G401 (cell line): ENCODE results near the gene ZNF652. TPM values are rescaled to one million over a fixed set of nuclear protein-coding genes. Genes with fewer than 3 reads are reported as not detected.
"Not testable (repeated sequence)": the region's sequence is repeated elsewhere in the genome, so short reads cannot be mapped to it uniquely, and the experiment has no call there.

Experiments
- DNase-seq: peaks from one replicate; pipeline ENCODE4 v3.0.0-alpha.2; 2015; ENCODE audit warnings: low spot score
- in situ Hi-C: cut with HindIII; loops from 2 replicates; pipeline ENCODE4 v1.10.0; 2016; ENCODE audit warnings: low sequenced_read_pairs, mixed read lengths
- total RNA-seq: library from RNA; depleted of rRNA; stranded (reverse); fragments of >200 nt; shearing (Covaris generic); gene quantifications from 2 replicates; pipeline ENCODE4 v1.2.3, GENCODE V29; 2014; rRNA removed

The ZNF652 gene
- 10.2 and 20.2 TPM in 2 replicates for total RNA-seq

DNA sequence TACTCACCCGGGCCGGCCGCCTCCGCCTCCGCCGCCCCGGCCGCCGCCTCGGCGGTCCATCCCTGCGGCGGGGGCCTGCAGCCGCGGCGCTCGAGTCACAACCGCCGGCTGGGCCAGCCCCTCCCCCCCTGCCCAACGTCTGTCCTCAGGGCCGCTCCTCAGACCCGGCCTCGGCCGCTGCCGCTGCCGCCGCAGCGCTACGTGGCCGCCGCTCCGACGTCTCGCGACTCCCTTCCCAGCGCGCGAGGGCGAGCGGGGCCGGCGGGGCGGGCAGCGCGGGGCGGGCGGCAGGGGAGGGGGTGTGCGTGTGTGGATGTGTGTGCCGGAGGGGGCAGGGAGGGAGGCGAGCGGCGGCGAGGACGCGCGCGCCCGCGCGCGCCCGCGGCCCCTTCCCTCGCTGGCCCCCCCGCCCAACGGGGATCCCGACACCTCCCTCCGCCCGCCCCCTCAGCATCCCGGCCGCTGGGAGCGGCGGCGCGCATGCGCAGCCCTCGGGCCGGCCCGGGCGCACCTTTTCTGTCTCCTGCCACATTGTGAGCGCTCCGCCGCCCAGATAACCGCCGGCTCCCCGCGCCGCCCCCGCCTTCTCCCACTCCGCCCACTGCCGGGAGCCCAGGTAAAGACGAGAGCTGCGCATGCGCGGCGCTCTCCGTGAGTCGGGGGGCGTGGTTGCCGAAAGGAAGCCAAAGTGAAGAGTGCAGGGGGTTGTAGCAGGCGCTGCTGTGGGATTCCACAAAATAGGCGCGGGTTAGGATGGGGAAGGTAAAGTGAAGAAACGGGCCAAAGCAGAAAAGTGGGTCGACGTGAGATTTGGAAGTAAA is at the start of gene ZNF652:
ZNF652 (minus strand) TSS at position 349 of the 821 bp plus-strand sequence. CDS start 44,525 bp downstream, outside the sequence.
- peak; percentile 94 for DNase-seq
- in situ Hi-C loops: no loop called here

DNA sequence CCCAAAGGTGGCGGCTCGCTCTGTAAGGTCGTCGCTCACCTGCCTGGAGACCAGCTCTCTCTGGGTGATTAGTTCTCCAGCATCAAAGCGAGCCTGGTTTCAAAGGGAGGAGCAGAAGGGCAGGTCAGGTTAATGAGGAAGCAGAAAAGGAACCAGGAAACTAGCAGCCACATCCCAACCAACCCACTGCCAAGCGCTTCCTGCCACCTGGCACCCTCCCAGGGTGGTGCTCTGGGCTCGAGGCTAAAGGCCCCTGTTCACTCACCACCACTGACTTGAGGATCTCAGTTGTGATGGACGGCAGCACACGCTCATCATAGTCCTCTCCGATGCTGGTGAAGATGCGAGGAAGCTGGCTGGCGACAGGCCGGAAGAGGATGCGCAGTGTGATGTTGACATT is 47.0 kb upstream of the ZNF652 start:
- DNase-seq: no peak
- in situ Hi-C loops: no loop called here

DNA sequence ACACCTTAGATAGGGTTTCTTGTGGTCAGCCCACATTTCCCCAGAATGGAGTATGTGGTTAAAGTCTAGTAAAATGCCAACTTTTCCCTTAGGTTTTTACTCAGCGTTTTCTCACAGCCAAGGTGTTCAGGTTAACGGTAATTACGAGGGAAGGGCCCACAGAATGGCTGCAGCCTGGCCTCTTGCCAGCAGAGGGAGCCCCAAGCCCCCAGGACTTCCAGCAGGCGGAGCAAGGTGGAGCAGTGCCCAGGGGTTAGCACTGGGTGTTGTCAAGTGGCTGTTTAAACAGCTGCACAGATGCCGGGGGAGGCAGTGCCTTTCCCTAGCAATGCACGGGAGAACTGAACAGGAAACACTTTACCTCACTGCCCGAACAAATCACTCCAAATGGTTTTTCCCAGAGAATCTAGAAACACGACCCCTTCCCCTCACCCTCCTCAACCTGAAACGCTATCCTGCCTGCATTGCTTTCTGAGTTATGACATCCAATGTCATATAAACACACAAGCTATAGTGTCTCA is 46.0 kb upstream of the ZNF652 start:
- DNase-seq: peak; percentile 59
- in situ Hi-C loops: no loop called here

- in situ Hi-C loops: no loop called here
- DNase-seq: no peak
Observed at GRCh38 chr17:49407086-49407485, 45.0 kb upstream of the ZNF652 start.

GRCh38 chr17:49406421-49407061 is 44.5 kb upstream of the ZNF652 start:
- peak; percentile 43 for DNase-seq
- in situ Hi-C loops: no loop called here

DNA sequence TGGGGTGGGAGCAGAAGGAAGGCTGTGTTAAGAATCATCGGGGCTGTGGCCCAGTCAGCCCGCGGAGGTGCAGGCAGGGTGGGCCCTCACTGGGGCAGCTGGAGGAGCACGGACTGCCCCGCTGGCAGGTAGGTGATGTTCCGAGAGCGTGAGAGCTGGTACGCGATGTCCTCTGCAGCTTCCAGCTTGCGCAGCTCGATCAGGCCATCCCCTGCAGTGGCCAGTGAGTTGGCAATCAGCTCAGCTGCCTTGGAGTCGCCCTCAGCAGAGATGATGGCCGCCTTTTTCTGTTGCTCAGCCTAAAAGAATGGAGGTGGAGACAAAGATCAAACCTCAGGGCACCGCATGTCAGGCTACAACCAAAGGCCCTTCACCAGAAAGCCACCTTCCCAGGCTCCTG is 42.9 kb upstream of the ZNF652 start:
- in situ Hi-C loops: no loop called here

GRCh38 chr17:49404361-49404760 is 42.3 kb upstream of the ZNF652 start:
- in situ Hi-C loops: no loop called here
- no peak for DNase-seq

More for the DNA sequence above, 42.9 kb upstream of the ZNF652 start:
- DNase-seq: no peak

DNA sequence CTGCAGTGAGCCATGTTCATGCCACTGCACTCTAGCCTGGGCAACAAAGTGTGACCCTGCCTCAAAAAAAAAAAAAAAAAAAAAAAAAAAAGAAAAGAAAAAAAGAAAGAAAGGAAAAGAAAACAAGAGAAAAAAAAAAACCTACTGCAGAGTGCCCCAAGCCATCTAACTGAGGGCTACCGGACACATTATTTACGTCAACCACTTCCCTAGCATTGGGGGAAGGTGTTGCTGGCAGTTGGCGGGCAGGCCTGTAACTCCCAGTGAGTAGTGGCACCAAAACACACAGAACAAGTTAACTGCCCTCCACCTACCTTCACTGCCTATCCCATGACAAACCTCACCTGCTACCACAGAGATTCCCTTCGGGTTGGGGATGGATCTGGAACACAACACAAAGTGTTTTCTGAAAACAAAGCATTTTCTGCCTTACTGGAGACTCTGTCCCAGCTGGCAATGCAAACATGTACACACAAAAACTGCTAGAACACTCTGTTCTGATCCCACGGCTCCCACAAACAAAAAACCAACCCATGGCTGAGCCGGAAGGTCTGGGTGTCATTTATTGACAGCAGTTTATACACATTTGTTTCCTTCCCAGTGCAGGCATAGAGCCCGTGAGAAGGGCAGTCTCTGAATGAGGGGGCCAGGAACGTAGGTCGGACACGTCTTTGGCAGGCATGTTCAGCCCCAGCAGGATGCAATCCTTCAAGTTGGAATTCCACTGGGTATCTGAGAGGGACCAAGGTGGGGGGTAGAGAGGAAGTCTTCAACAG is 41.7 kb upstream of the ZNF652 start:
- DNase-seq: no peak
- in situ Hi-C loops: no loop called here

DNA sequence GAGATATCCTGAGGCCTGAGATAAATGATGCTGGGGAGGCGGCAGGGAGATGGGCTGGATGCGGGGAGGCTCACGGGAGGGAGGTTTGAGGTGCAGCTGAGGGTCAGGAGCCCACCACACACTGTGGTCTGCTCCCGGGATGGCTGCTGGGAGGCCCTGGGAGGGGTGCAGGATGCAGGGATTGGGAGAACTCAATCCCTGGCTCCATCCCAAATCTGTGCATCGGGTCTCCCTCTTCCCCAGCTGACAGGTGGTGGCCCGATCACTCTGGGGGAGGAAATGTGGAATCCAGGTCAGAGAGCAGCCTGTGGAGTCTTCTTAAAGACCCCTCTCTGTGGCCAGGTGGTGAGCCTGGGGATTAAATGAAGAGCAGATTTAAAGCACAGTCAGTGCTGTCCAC is 40.7 kb upstream of the ZNF652 start:
- in situ Hi-C loops: no loop called here
- DNase-seq: no peak

- no peak for DNase-seq
- in situ Hi-C loops: no loop called here
Observed at GRCh38 chr17:49401971-49402611, 40.0 kb upstream of the ZNF652 start.

GRCh38 chr17:49399995-49400394 is 37.9 kb upstream of the ZNF652 start:
- DNase-seq: no peak
- in situ Hi-C loops: no loop called here

DNA sequence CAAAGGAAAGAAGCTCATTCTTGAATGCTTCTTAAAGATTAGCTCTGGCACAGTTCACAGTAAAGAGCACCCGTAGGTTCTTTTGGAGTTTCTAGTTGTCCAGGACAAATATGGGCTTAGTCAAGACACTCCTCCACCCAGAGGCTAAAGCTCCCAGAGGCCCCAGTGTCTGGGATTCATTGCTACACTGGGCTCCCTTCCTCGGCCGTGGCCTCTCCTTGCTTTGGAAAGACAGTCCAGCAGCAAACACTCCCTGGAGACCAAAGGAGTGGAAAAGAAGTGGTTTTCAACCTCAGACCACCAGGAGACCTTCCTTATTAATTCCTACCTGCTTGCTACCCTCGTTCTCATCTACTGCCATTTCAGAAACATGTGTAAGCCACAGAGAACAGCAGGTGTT is 35.5 kb upstream of the ZNF652 start:
- in situ Hi-C loops: no loop called here
- DNase-seq: no peak

- DNase-seq: no peak
- in situ Hi-C loops: no loop called here
Observed at GRCh38 chr17:49393491-49394255, 31.6 kb upstream of the ZNF652 start.

GRCh38 chr17:49390548-49391324 is 28.7 kb upstream of the ZNF652 start:
- no peak for DNase-seq

GRCh38 chr17:49389514-49390347 is 27.7 kb upstream of the ZNF652 start:
- in situ Hi-C loops, DNase-seq: not testable (repeated sequence)

More at GRCh38 chr17:49390548-49391324, 28.7 kb upstream of the ZNF652 start:
- in situ Hi-C loops: no loop called here

- in situ Hi-C loops: no loop called here
- DNase-seq: no peak
Observed at GRCh38 chr17:49388692-49389513, 26.9 kb upstream of the ZNF652 start.
